Measurements from ENCODE around the gene SHCBP1L.

SHCBP1L gene

GRCh38 chr1:182952677-182953444, at the start of gene SHCBP1L:
Gene SHCBP1L (minus strand): TSS chr1:182953166. CDS start chr1:182953133, 33 bp downstream.
- DNase-seq (ENCODE audit: low read depth), result no peak

- DNase-seq (ENCODE audit: low read depth), result no peak
Measured at GRCh38 chr1:183002267-183002666, 49.3 kb upstream of the SHCBP1L start.

- DNase-seq (ENCODE audit: low read depth), result no peak
Measured at GRCh38 chr1:183000167-183000962, 47.4 kb upstream of the SHCBP1L start.

- no peak for DNase-seq (ENCODE audit: low read depth)
Measured at GRCh38 chr1:182998482-182998881, 45.5 kb upstream of the SHCBP1L start.

- DNase-seq (ENCODE audit: low read depth), result no peak
Measured at GRCh38 chr1:182996816-182997215, 43.9 kb upstream of the SHCBP1L start.

GRCh38 chr1:182995894-182996293, 42.9 kb upstream of the SHCBP1L start:
- DNase-seq (ENCODE audit: low read depth), result no peak

GRCh38 chr1:182993746-182994145, 40.8 kb upstream of the SHCBP1L start:
- no peak for DNase-seq (ENCODE audit: low read depth)

- DNase-seq (ENCODE audit: low read depth), result no peak
Measured at GRCh38 chr1:182990413-182991144, 37.6 kb upstream of the SHCBP1L start.

GRCh38 chr1:182985876-182986275, 32.9 kb upstream of the SHCBP1L start:
- no peak for DNase-seq (ENCODE audit: low read depth)

GRCh38 chr1:182984621-182985020, 31.7 kb upstream of the SHCBP1L start:
- DNase-seq (ENCODE audit: low read depth), result no peak

- DNase-seq (ENCODE audit: low read depth), result no peak
Measured at GRCh38 chr1:182984138-182984537, 31.2 kb upstream of the SHCBP1L start.

- no peak for DNase-seq (ENCODE audit: low read depth)
Measured at GRCh38 chr1:182978151-182978853, 25.3 kb upstream of the SHCBP1L start.

GRCh38 chr1:182977480-182977879, 24.5 kb upstream of the SHCBP1L start:
- no peak for DNase-seq (ENCODE audit: low read depth)

- no peak for DNase-seq (ENCODE audit: low read depth)
Measured at GRCh38 chr1:182974506-182975191, 21.7 kb upstream of the SHCBP1L start.

GRCh38 chr1:182972829-182973228, 19.9 kb upstream of the SHCBP1L start:
- DNase-seq (ENCODE audit: low read depth), result no peak

- DNase-seq (ENCODE audit: low read depth), result no peak
Measured at GRCh38 chr1:182972231-182972630, 19.3 kb upstream of the SHCBP1L start.

- no peak for DNase-seq (ENCODE audit: low read depth)
Measured at GRCh38 chr1:182971219-182971618, 18.3 kb upstream of the SHCBP1L start.

- no peak for DNase-seq (ENCODE audit: low read depth)
Measured at GRCh38 chr1:182968836-182969734, 16.1 kb upstream of the SHCBP1L start.

- DNase-seq (ENCODE audit: low read depth), result no peak
Measured at GRCh38 chr1:182968151-182968741, 15.3 kb upstream of the SHCBP1L start.

- DNase-seq (ENCODE audit: low read depth), result no peak
Measured at GRCh38 chr1:182965861-182966260, 12.9 kb upstream of the SHCBP1L start.

All from GM04504 (cell line).